ENCODE data around the gene VWA3B.

VWA3B gene

GRCh38 chr2:98333922-98334321 is 247.0 kb downstream of the VWA3B start:
- no peak for DNase-seq (ENCODE audit: low read depth)

DNA sequence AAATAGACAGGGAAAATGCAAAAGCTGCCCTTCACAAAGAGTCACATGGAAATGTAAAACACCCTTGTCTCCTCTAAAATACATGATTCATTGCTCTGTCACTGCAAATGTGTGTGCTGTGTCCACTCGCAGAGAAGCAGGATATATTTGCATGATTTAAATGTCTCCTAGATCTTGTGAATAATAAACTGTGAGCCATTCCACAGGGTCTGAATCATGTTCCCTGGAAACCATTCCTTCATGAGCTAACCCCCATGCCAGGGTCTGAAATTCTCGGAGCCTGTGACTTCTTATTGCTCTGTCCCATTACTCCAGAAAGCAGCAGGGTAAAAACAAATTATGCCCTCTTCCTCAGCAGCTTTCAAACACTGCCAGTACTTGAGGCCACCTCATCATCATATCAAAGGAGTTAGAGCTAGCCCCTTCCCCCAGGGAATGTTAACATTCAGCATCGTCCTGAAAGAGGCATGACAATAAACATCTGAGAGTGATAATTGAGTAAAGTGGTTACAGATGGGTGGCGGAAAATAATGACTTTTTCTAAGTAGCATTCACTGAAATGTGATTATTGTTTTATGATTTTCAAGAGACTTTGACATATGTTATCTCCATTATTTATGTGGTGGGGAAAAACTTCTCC is 247.6 kb downstream of the VWA3B start:
- DNase-seq (ENCODE audit: low read depth) = no peak

DNA sequence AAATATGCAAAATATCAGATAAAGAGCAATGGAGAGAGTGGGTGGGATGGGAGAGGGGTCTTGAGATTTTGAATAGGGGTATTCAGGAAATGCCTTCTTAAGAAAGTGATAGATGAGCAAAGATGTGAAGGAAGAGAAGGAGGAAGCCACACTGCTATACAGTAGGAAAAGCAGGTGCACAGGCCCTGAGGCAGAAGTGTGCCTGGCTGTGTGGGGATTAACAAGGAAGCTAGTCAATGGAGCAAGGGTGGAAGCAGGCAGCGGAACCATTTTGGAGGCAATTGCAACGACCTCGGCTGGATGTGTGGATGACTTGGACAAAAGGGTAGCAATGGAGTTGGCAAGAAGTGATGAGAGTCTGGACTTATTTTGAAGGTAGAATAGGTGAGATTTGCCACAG is 248.3 kb downstream of the VWA3B start:
- no peak for DNase-seq (ENCODE audit: low read depth)

DNA sequence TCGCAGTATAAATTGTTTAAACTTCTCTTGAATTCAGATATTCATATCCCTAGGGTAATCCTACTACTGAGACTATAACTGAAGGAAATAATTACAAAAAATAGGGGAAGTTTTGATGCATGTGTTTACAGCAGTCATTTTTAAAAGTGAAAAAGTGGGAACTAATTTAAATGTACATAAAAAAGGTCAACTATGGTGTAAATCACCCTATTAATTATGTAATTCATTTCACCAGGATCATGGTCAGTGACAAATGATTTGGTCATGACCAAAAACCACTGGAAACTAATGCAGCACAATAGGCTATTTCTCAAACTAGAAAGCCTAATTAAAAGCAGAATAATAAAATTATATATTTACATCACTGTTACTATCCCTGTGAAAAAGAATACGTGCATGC is 254.3 kb downstream of the VWA3B start:
- DNase-seq (ENCODE audit: low read depth) = no peak

- DNase-seq (ENCODE audit: low read depth) = no peak
Measured at GRCh38 chr2:98343285-98343684, 256.3 kb downstream of the VWA3B start.

DNA sequence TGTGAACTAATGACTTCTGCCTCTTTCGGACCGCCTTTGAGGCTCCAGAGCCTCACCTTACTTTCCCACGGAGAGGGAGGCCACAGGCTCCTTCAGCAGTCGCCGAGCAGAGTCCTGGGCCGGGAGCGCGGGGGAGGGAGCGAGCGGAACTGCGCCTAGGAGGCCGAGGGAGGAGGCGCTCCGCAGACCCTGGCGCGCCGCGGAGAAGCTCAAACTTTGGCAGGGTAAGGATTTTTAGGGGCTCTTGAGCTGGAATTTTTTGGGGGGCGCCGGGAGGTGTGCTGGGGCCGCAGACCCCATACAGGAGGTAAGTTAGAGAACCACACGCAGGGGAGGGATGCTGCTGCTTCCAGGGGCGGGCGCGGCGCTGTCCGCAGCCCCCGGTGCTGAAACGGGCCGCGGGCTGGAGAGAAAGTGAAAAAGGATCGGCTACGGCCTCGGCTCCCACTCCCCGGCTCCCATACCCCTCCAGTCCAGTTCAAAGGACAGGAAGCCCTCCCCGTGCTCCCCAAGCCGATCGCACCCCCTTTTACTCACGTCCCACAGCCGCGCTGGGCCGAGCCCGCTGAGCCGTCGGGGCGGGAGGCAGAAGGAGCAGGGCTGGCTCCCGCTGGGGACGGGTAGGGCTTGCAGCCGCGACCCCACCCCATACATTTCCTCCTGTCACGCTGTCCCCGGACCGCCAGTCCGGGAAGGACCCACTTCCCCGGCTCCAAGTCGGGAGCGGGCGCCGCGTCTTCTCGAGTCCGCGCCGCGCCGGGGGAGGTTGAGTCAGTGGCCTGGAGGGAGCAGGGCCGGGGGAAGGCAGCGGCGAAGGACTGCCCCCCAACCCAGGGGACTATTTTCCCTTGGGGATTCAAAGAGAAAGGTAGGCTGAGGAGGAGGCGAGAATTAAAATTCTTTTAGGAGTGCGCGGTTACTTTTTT is 259.6 kb downstream of the VWA3B start, which contains the start of gene CNGA3:
TSS of gene CNGA3 (plus strand) at position 146 of the 926 bp plus-strand sequence. CDS start 23,520 bp downstream, outside the sequence.
- no peak for DNase-seq (ENCODE audit: low read depth)

DNA sequence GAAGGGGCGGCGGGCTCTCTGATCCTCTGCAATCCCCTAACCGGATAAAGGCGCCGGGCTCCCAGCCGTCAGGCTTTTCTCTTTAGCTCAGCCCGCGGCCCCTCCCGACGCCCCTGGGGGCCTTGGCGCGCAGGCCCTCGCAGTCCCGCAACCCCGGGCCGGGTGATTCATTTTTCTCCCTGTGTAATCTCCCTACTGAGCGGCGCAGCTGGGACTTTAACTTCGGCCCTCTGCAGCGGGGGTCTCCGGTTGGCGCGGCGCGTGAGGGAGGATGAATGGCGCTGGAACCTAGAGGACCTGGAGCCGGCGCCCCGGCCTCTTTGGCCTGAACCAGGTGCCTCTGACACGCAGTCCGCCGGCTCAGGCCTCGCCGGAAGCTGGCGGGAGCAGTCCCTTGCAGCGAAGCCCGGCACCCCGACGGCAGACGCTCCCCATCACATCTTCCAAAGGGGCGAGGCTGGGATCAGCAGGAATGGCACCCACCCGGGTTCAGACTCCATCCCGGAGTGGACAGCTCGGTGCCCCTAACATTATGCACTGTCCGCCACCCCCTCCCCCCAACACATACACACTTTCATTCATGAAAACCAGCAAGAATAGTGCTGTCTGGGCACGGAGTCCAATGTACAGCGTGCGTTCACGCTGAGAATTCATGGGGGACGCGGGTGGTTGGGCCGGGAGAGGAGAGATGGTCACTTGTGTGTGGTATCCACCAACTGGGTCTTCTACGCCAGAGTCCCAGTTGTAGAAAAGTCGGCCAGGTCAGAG is 260.5 kb downstream of the VWA3B start:
- DNase-seq (ENCODE audit: low read depth) = no peak

GRCh38 chr2:98348066-98348561 is 261.1 kb downstream of the VWA3B start:
- no peak for DNase-seq (ENCODE audit: low read depth)

GRCh38 chr2:98350411-98350810 is 263.4 kb downstream of the VWA3B start:
- no peak for DNase-seq (ENCODE audit: low read depth)

- no peak for DNase-seq (ENCODE audit: low read depth)
Measured at GRCh38 chr2:98355881-98356280, 268.9 kb downstream of the VWA3B start.

- DNase-seq (ENCODE audit: low read depth) = no peak
Measured at GRCh38 chr2:98356729-98357128, 269.8 kb downstream of the VWA3B start.

DNA sequence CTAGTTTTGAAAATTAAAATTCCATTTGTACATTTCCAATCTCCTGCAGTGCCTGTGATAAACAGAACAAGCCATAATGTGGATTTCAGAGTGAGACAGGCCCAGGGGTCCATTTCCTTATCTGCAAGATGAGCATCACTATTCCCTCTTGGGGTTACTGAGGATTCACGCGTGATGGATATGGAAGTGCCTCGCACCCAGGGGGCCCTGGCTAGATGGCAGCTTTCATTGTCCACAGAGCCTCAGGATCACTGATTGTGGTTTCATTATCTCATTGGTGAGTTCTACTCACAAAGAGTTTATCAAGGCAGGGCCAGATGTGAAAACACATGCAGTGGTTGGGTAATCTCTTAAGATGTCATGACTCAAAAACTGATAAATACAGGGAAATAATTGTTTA is 270.9 kb downstream of the VWA3B start:
- no peak for DNase-seq (ENCODE audit: low read depth)

GRCh38 chr2:98359986-98360385 is 273.0 kb downstream of the VWA3B start:
- no peak for DNase-seq (ENCODE audit: low read depth)
